SU-DHL-6 (cell line): ENCODE measurements around the gene PLSCR4.

Source experiments
- H2AFZ ChIP-seq: fragments of 200-600 bp; sonication (generic); 2 replicates; pipeline ENCODE4 v1.6.1; 2014; ENCODE audit warnings: low read depth, mild to moderate bottlenecking, moderate library complexity, mixed read lengths, antibody characterized with exemption, low read length; ENCODE audit not compliant: severe bottlenecking
- H3F3A ChIP-seq: fragments of 200-600 bp; shearing (Covaris generic); 2 replicates; pipeline ENCODE4 v1.6.0; 2016; ENCODE audit warnings: antibody characterized with exemption, mild to moderate bottlenecking; ENCODE audit not compliant: insufficient read depth
- H3K27ac ChIP-seq: fragments of 200-600 bp; sonication (generic); 2 replicates; pipeline ENCODE4 v1.5.1; 2016; ENCODE audit warnings: low read depth, mild to moderate bottlenecking, low read length, moderate library complexity, mixed read lengths
- H3K27me3 ChIP-seq: fragments of 200-600 bp; sonication (generic), shearing (Covaris generic); 2 replicates; pipeline ENCODE4 v1.6.0; 2014; ENCODE audit warnings: mild to moderate bottlenecking, low read length
- H3K36me3 ChIP-seq: fragments of 200-600 bp; sonication (generic); 2 replicates; pipeline ENCODE4 v1.6.1; 2014; ENCODE audit warnings: mild to moderate bottlenecking, low read length, mixed read lengths
- H3K4me2 ChIP-seq: fragments of 300-600, 200-600 bp; shearing (Covaris generic), sonication (generic); 2 replicates; pipeline ENCODE4 v1.6.0; 2014; ENCODE audit warnings: low read length, low read depth, mild to moderate bottlenecking; ENCODE audit not compliant: poor library complexity, severe bottlenecking
- H3K4me3 ChIP-seq: fragments of 200-600 bp; sonication (generic); 2 replicates; pipeline ENCODE4 v1.5.1; 2014; ENCODE audit warnings: antibody characterized with exemption, low read length, mild to moderate bottlenecking, mixed read lengths; ENCODE audit not compliant: insufficient read depth, poor library complexity, severe bottlenecking
- H3K79me2 ChIP-seq: fragments of 200-600 bp; sonication (generic); 2 replicates; pipeline ENCODE4 v1.6.1; 2014; ENCODE audit warnings: mild to moderate bottlenecking, low read length, moderate library complexity; ENCODE audit not compliant: insufficient read depth
- H3K9ac ChIP-seq: fragments of 200-600 bp; sonication (generic); 2 replicates; pipeline ENCODE4 v1.7.0; 2014; ENCODE audit warnings: mild to moderate bottlenecking, low read length
- H3K9me2 ChIP-seq: fragments of 200-600 bp; sonication (generic); replicated peaks from 2 replicates; pipeline ENCODE4 v1.6.1; 2014; ENCODE audit warnings: low read length; ENCODE audit not compliant: insufficient read depth
- H3K9me3 ChIP-seq: fragments of 200-600 bp; sonication (generic); 2 replicates; pipeline ENCODE4 v1.6.1; 2014; ENCODE audit warnings: low read length, mixed read lengths; ENCODE audit not compliant: insufficient read depth
- H4K20me1 ChIP-seq: fragments of 200-600 bp; sonication (generic); 2 replicates; pipeline ENCODE4 v1.6.1; 2014; ENCODE audit warnings: low read depth, mild to moderate bottlenecking, antibody characterized with exemption, low read length, moderate library complexity, mixed read lengths
- CTCF ChIP-seq: fragments of 200-600 bp; sonication (generic); IDR thresholded peaks from one replicate; pipeline ENCODE4 v1.5.1; 2017; ENCODE audit warnings: antibody characterized with exemption, mild to moderate bottlenecking, low read length, moderate library complexity; ENCODE audit not compliant: insufficient read depth, poor library complexity, severe bottlenecking
- EZH2phosphoT487 ChIP-seq: fragments of 200-600 bp; sonication (generic), shearing (Covaris generic); conservative IDR thresholded peaks from 2 replicates; pipeline ENCODE4 v1.6.1; 2018; ENCODE audit warnings: mild to moderate bottlenecking, antibody characterized with exemption, low read length, moderate library complexity, mixed read lengths

PLSCR4 gene

DNA sequence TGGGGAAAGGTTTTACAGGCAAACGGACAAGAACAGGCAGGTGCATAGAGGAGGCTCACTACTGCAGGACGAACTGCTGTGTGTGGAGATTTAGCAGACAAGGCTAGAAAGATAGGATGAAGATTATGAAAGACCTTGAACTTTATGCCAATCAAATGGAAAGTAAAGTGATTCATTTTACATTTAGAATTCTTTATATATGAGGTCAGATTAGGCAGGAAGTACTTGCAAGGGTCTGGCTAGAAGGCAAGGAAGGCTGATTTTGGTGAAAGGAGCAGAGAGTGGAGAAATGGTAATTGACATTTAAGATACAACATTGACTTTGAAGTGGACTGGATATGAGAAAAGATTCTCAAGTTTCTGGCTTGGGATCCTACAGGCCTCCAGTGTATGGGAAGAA is 33.6 kb downstream of the PLSCR4 start:
- H3K9me3 ChIP-seq: no peaks in the 10 kb centered on the region
- no peak overlapping the region for H3K4me2 ChIP-seq
- H3K27me3 ChIP-seq: no peaks in the 10 kb centered on the region
- H3K4me3 ChIP-seq: no peak overlapping the region
- H3K9ac ChIP-seq: no peak overlapping the region
- no peak overlapping the region for H3K27ac ChIP-seq
- TF ChIP-seq EZH2phosphoT487: no peak
- TF ChIP-seq CTCF: no peak
- H3K36me3 ChIP-seq: no peaks in the 10 kb centered on the region
- H3F3A ChIP-seq: no peaks in the 10 kb centered on the region
- no peaks in the 10 kb centered on the region for H4K20me1 ChIP-seq
- no peaks in the 10 kb centered on the region for H3K79me2 ChIP-seq
- H3K9me2 ChIP-seq: no peaks in the 10 kb centered on the region
- no peak overlapping the region for H2AFZ ChIP-seq

DNA sequence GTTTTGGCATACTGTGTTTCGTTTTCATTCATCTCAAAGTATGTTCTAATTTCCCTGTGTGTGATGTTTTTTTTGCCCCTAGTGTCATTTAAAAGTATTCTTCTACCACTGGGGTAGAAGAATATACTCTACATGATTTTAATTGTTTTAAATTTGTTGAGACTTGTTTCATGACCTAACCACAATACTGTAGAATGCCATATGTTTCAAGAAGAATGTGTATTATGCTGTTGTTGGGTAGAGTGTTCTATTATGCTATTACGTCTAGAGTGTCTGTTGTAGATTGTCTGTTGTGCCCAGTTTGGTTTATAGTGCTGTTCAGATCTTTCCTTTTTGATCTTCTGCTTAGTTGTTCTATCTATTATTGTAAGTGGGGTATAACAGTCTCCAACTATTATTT is 36.4 kb downstream of the PLSCR4 start:
- H3K9me3 ChIP-seq: no peaks in the 10 kb centered on the region
- H3K9me2 ChIP-seq: no peaks in the 10 kb centered on the region
- H4K20me1 ChIP-seq: no peaks in the 10 kb centered on the region
- no peaks in the 10 kb centered on the region for H3K36me3 ChIP-seq
- no peak overlapping the region for H3K4me3 ChIP-seq
- H2AFZ ChIP-seq: no peak overlapping the region
- TF ChIP-seq EZH2phosphoT487: no peak
- no peak for TF ChIP-seq CTCF
- no peak overlapping the region for H3K4me2 ChIP-seq
- no peaks in the 10 kb centered on the region for H3F3A ChIP-seq
- no peak overlapping the region for H3K9ac ChIP-seq
- no peak overlapping the region for H3K27ac ChIP-seq
- no peaks in the 10 kb centered on the region for H3K27me3 ChIP-seq
- no peaks in the 10 kb centered on the region for H3K79me2 ChIP-seq

DNA sequence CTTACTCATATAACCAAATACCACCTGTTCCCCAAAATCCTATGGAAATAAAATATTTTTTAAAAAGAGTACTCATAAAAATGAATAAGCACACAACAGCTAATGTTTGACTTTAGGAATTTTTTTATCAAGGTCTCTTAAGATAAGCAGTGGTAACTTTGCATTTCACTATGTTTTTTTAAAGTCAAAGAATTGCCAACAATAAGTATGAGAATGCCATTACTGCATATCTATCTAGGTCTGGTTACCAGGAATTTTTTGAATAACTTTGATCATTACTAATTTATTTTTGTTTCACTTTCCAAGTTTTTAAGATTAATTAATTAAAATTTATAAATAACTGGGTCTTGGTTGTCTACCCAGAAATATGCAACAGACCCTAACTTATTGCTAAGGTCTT is 41.5 kb downstream of the PLSCR4 start:
- Histone ChIP-seq H3K36me3 (no peaks in the 10 kb centered on the region), H3K9me2 (no peaks in the 10 kb centered on the region), H3F3A (no peaks in the 10 kb centered on the region), H4K20me1 (no peaks in the 10 kb centered on the region), H3K4me3 (no peak overlapping the region), H3K79me2 (no peaks in the 10 kb centered on the region), H3K27me3 (no peaks in the 10 kb centered on the region), H3K9ac (no peak overlapping the region), H2AFZ (no peak overlapping the region), H3K4me2 (no peak overlapping the region), H3K9me3 (no peaks in the 10 kb centered on the region), H3K27ac (no peak overlapping the region)
- TF ChIP-seq CTCF (no peak), EZH2phosphoT487 (no peak)

DNA sequence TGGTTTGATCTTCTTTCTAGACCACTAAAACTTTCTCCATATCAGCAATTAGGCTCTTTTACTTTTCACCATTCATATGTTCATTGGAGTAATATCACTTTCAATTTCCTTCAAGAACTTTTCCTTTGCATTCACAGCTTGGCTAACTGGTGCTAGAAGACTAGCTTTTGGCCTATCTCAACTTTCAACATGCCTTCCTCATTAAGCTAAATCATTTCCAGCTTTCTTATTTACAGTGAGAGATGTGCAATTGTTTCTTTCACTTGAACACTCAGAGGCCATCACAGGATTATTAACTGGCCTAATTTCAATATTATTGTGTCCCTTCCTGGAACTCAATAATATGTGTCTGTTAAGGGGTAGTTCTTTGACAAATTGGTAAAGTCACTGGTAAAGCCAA is 47.1 kb downstream of the PLSCR4 start:
- TF ChIP-seq EZH2phosphoT487 (no peak), CTCF (no peak)
- Histone ChIP-seq H3K4me3 (no peak overlapping the region), H3F3A (no peaks in the 10 kb centered on the region), H3K9ac (no peak overlapping the region), H3K9me3 (no peaks in the 10 kb centered on the region), H2AFZ (no peak overlapping the region), H3K36me3 (no peaks in the 10 kb centered on the region), H3K27ac (no peak overlapping the region), H3K79me2 (no peaks in the 10 kb centered on the region), H3K4me2 (no peak overlapping the region), H3K9me2 (no peaks in the 10 kb centered on the region), H3K27me3 (no peaks in the 10 kb centered on the region), H4K20me1 (no peaks in the 10 kb centered on the region)
